DOHH2 (cell line): ENCODE results near the gene COL5A1.

Experiments used
- H3F3A ChIP-seq: fragments of 200-600 bp; sonication (generic), shearing (Covaris generic); 2 replicates; pipeline ENCODE4 v1.6.0; 2016; ENCODE audit warnings: antibody characterized with exemption, mild to moderate bottlenecking; ENCODE audit not compliant: control insufficient read depth, insufficient read depth
- H3K27ac ChIP-seq: fragments of 200-600 bp; sonication (generic); 2 replicates; pipeline ENCODE4 v1.5.1; 2014; ENCODE audit warnings: low read depth, mild to moderate bottlenecking, low read length, moderate library complexity
- H3K27me3 ChIP-seq: fragments of 200-600 bp; sonication (generic); 2 replicates; pipeline ENCODE4 v1.6.1; 2014; ENCODE audit warnings: mild to moderate bottlenecking, low read length, mixed read lengths; ENCODE audit not compliant: control insufficient read depth
- H3K36me3 ChIP-seq: fragments of 200-600 bp; sonication (generic); 2 replicates; pipeline ENCODE4 v1.6.1; 2014; ENCODE audit warnings: mild to moderate bottlenecking, low read length, moderate library complexity, mixed read lengths; ENCODE audit not compliant: control insufficient read depth
- H3K4me1 ChIP-seq: fragments of 200-600 bp; sonication (generic); 2 replicates; pipeline ENCODE4 v1.6.1; 2014; ENCODE audit warnings: mild to moderate bottlenecking, low read length, mixed read lengths; ENCODE audit not compliant: control insufficient read depth
- H3K4me2 ChIP-seq: fragments of 200-600 bp; sonication (generic); 2 replicates; pipeline ENCODE4 v1.6.0; 2014; ENCODE audit warnings: mild to moderate bottlenecking, low read length, moderate library complexity
- H3K4me3 ChIP-seq: fragments of 200-600 bp; sonication (generic); 2 replicates; pipeline ENCODE4 v1.5.1; 2014; ENCODE audit warnings: mild to moderate bottlenecking, low read length, mixed read lengths
- H3K79me2 ChIP-seq: fragments of 200-600 bp; sonication (generic); 2 replicates; pipeline ENCODE4 v1.6.1; 2014; ENCODE audit warnings: mild to moderate bottlenecking, low read length, mixed read lengths; ENCODE audit not compliant: control insufficient read depth
- H3K9me2 ChIP-seq: fragments of 200-600 bp; sonication (generic); replicated peaks from 2 replicates; pipeline ENCODE4 v1.6.1; 2014; ENCODE audit warnings: mild to moderate bottlenecking, low read length, mixed read lengths; ENCODE audit not compliant: control insufficient read depth
- H3K9me3 ChIP-seq: fragments of 200-600 bp; sonication (generic); 2 replicates; pipeline ENCODE4 v1.6.1; 2014; ENCODE audit warnings: antibody characterized with exemption, low read length, mixed read lengths; ENCODE audit not compliant: control insufficient read depth, insufficient read depth
- H4K20me1 ChIP-seq: fragments of 200-600 bp; sonication (generic); 2 replicates; pipeline ENCODE4 v1.6.0; 2014; ENCODE audit warnings: low read depth, mild to moderate bottlenecking, antibody characterized with exemption, low read length, moderate library complexity; ENCODE audit not compliant: control insufficient read depth, insufficient read depth
- CTCF ChIP-seq: fragments of 200-600 bp; sonication (generic); IDR thresholded peaks from one replicate; pipeline ENCODE4 v1.5.1; 2014; ENCODE audit warnings: antibody characterized with exemption, mild to moderate bottlenecking, low read depth, low read length; ENCODE audit not compliant: poor library complexity, severe bottlenecking
- EZH2phosphoT487 ChIP-seq: fragments of 200-600 bp; sonication (generic); IDR thresholded peaks from 2 replicates; pipeline ENCODE4 v1.6.1; 2017; ENCODE audit warnings: borderline replicate concordance, mild to moderate bottlenecking, antibody characterized with exemption, low read length, moderate library complexity, mixed read lengths

Gene COL5A1

GRCh38 chr9:134841180-134841904 is 199.7 kb downstream of the COL5A1 start:
- H3K4me3 ChIP-seq, result no peak overlapping the region
- no peak overlapping the region for H3K27ac ChIP-seq

GRCh38 chr9:134842321-134842720 is 200.7 kb downstream of the COL5A1 start:
- Histone ChIP-seq H3K27ac (no peak overlapping the region), H4K20me1 (no peaks in the 10 kb centered on the region), H3K36me3 (no peaks in the 10 kb centered on the region), H3F3A (no peaks in the 10 kb centered on the region), H3K4me1 (no peaks in the 10 kb centered on the region), H3K79me2 (no peaks in the 10 kb centered on the region), H3K4me2 (no peak overlapping the region), H3K9me3 (no peaks in the 10 kb centered on the region), H3K9me2 (no peaks in the 10 kb centered on the region), H3K27me3 (no peaks in the 10 kb centered on the region), H3K4me3 (no peak overlapping the region)
- TF ChIP-seq EZH2phosphoT487, result no peak
- no peak for TF ChIP-seq CTCF

More at GRCh38 chr9:134841180-134841904, 199.7 kb downstream of the COL5A1 start:
- Histone ChIP-seq H3K79me2 (no peaks in the 10 kb centered on the region), H4K20me1 (no peaks in the 10 kb centered on the region), H3K9me2 (no peaks in the 10 kb centered on the region), H3K9me3 (no peaks in the 10 kb centered on the region), H3K27me3 (no peaks in the 10 kb centered on the region), H3K36me3 (no peaks in the 10 kb centered on the region), H3K4me2 (no peak overlapping the region), H3K4me1 (no peaks in the 10 kb centered on the region), H3F3A (no peaks in the 10 kb centered on the region)
- TF ChIP-seq CTCF (no peak), EZH2phosphoT487 (no peak)

- Histone ChIP-seq H3K4me2 (no peak overlapping the region), H3K4me3 (no peak overlapping the region), H3K9me3 (no peaks in the 10 kb centered on the region; the same call in 1 of the 2 replicates), H3K27me3 (no peaks in the 10 kb centered on the region), H3K36me3 (no peaks in the 10 kb centered on the region), H3F3A (no peaks in the 10 kb centered on the region), H3K4me1 (no peaks in the 10 kb centered on the region), H3K27ac (no peak overlapping the region), H4K20me1 (no peaks in the 10 kb centered on the region), H3K79me2 (no peaks in the 10 kb centered on the region), H3K9me2 (no peaks in the 10 kb centered on the region)
- TF ChIP-seq EZH2phosphoT487, result no peak
- no peak for TF ChIP-seq CTCF
Measured at GRCh38 chr9:134843740-134844139, 202.1 kb downstream of the COL5A1 start.
